SK-N-SH (cell line): ENCODE results near the gene UBE3B. TPM values are rescaled to one million over a fixed set of nuclear protein-coding genes. Genes with fewer than 3 reads are reported as not detected.

ENCODE experiments used
- CTCF ChIA-PET: fragments of 300-600, 350-600 bp; formaldehyde crosslinking; extraction: SDS; loops from one replicate; lab custom pipeline; 2021; lab: Yijun Ruan, JAX
- POLR2A ChIA-PET: fragments of 350-600 bp; sonication (Branson Sonifier 250); formaldehyde crosslinking; extraction: SDS; loops from one replicate; lab custom pipeline; 2020; ENCODE audit warnings: antibody characterized with exemption, inconsistent platforms; lab: Yijun Ruan, JAX
- DNase-seq: peaks from one replicate; pipeline ENCODE4 v3.0.0; 2012
- H2AFZ ChIP-seq: fragments of 200-600 bp; sonication (generic); 2 replicates; pipeline ENCODE4 v1.8.1; 2016; ENCODE audit warnings: antibody characterized with exemption, mild to moderate bottlenecking, low read depth
- H3F3A ChIP-seq: fragments of 200-600 bp; sonication (generic); replicated peaks from 2 replicates; pipeline ENCODE3; 2016; ENCODE audit warnings: antibody characterized with exemption, mild to moderate bottlenecking; ENCODE audit not compliant: insufficient read depth
- H3K27ac ChIP-seq, 2 experiments: fragments of 200-500 bp in 1 of 2; fragments of 200-600 bp in 1 of 2; sonication (Bioruptor generic) in 1 of 2; sonication (generic), shearing (Covaris generic) in 1 of 2; 2 replicates each; pipeline versions ENCODE4 v1.5.1 to v1.6.1; 2014 to 2016; ENCODE audit warnings: low read depth in 2 of 2, inconsistent platforms in 1 of 2, low read length in 1 of 2, mild to moderate bottlenecking in 1 of 2, mixed read lengths in 1 of 2
- H3K27me3 ChIP-seq: fragments of 200-600 bp; sonication (generic), shearing (Covaris generic); 2 replicates; pipeline ENCODE4 v1.6.1; 2016; ENCODE audit warnings: mixed run types; ENCODE audit not compliant: insufficient read depth
- H3K36me3 ChIP-seq, 2 experiments: fragments of 200-500 bp in 1 of 2; fragments of 200-600 bp in 1 of 2; sonication (Bioruptor generic) in 1 of 2; sonication (generic) in 1 of 2; replicated peaks in 1 of 2; 2 replicates each; pipeline versions ENCODE3 to v1.5.1; 2014 to 2016; ENCODE audit warnings: low read length in 1 of 2, mild to moderate bottlenecking in 1 of 2; ENCODE audit not compliant: insufficient read depth in 2 of 2, control insufficient read depth in 1 of 2
- H3K4me1 ChIP-seq, 2 experiments: fragments of 200-500 bp in 1 of 2; fragments of 200-600 bp in 1 of 2; sonication (Bioruptor generic) in 1 of 2; sonication (generic), shearing (Covaris generic) in 1 of 2; 2 replicates each; pipeline versions ENCODE4 v1.5.1 to v1.6.1; 2014 to 2016; ENCODE audit warnings: low read depth in 1 of 2, low read length in 1 of 2, mixed run types in 1 of 2; ENCODE audit not compliant: insufficient read depth in 2 of 2, control insufficient read depth in 1 of 2
- H3K4me2 ChIP-seq: fragments of 200-600 bp; sonication (generic), shearing (Covaris generic); 2 replicates; pipeline ENCODE4 v1.6.1; 2017; ENCODE audit warnings: mixed run types
- H3K4me3 ChIP-seq, 2 experiments: fragments of 200-500 bp in 1 of 2; fragments of 200-600 bp in 1 of 2; sonication (Bioruptor generic) in 1 of 2; sonication (generic), shearing (Covaris generic) in 1 of 2; 2 replicates each; pipeline versions ENCODE4 v1.5.1 to v1.8.1; 2014 to 2016; ENCODE audit warnings: low read depth in 2 of 2, inconsistent platforms in 1 of 2, low read length in 1 of 2, mild to moderate bottlenecking in 1 of 2, mixed read lengths in 1 of 2, moderate library complexity in 1 of 2
- H3K79me2 ChIP-seq: fragments of 200-600 bp; sonication (generic); 2 replicates; pipeline ENCODE4 v1.8.1; 2017; ENCODE audit warnings: mild to moderate bottlenecking; ENCODE audit not compliant: insufficient read depth
- H3K9ac ChIP-seq: fragments of 200-600 bp; sonication (generic); 2 replicates; pipeline ENCODE4 v1.6.1; 2017; ENCODE audit warnings: mixed run types
- H3K9me2 ChIP-seq: fragments of 200-600 bp; sonication (generic); 2 replicates; pipeline ENCODE4 v1.6.1; 2017; ENCODE audit warnings: mixed run types
- H3K9me3 ChIP-seq: fragments of 200-600 bp; sonication (generic); 2 replicates; pipeline ENCODE4 v1.6.1; 2017; ENCODE audit warnings: mixed run types, mild to moderate bottlenecking, moderate library complexity
- H4K20me1 ChIP-seq: fragments of 200-600 bp; sonication (generic); 2 replicates; pipeline ENCODE4 v1.6.1; 2017; ENCODE audit warnings: mild to moderate bottlenecking, mixed run types; ENCODE audit not compliant: insufficient read depth
- CHD2 ChIP-seq: fragments of 150-350 bp; IDR thresholded peaks from 2 replicates; pipeline ENCODE4 v1.6.1; 2018; ENCODE audit warnings: low read length; ENCODE audit not compliant: partially characterized antibody
- CTCF ChIP-seq: fragments of 200-600 bp; sonication (generic); IDR thresholded peaks from 2 replicates; pipeline ENCODE4 v1.6.1; 2017; ENCODE audit warnings: antibody characterized with exemption, mild to moderate bottlenecking, moderate library complexity
- ELF1 ChIP-seq: IDR thresholded peaks from 2 replicates; pipeline ENCODE4 v1.4.0; 2012
- EZH2phosphoT487 ChIP-seq: fragments of 200-600 bp; sonication (generic); IDR thresholded peaks from 2 replicates; pipeline ENCODE4 v1.6.1; 2017; ENCODE audit warnings: low read depth, mixed run types, mild to moderate bottlenecking, antibody characterized with exemption, moderate library complexity, borderline replicate concordance
- FOXM1 ChIP-seq: IDR thresholded peaks from 2 replicates; pipeline ENCODE4 v1.4.0; 2012; ENCODE audit warnings: low read depth, mild to moderate bottlenecking
- GABPA ChIP-seq: IDR thresholded peaks from 2 replicates; pipeline ENCODE4 v1.4.0; 2012; ENCODE audit warnings: low read depth, mild to moderate bottlenecking
- IRF3 ChIP-seq: fragments of 150-350 bp; IDR thresholded peaks from 2 replicates; pipeline ENCODE4 v1.6.1; 2016; ENCODE audit warnings: mild to moderate bottlenecking, low read depth, low read length
- JUND ChIP-seq: IDR thresholded peaks from 2 replicates; pipeline ENCODE4 v1.4.0; 2012
- MAX ChIP-seq: IDR thresholded peaks from 2 replicates; pipeline ENCODE4 v1.4.0; 2012; ENCODE audit warnings: low read depth
- MEF2A ChIP-seq: IDR thresholded peaks from 2 replicates; pipeline ENCODE4 v1.4.0; 2012; ENCODE audit warnings: low read depth, borderline replicate concordance
- MXI1 ChIP-seq: IDR thresholded peaks from 2 replicates; pipeline ENCODE4 v1.6.1; 2012; ENCODE audit warnings: mild to moderate bottlenecking, low read depth, low read length, improper control_type of control experiment
- PBX3 ChIP-seq: IDR thresholded peaks from 2 replicates; pipeline ENCODE4; 2012
- RAD21 ChIP-seq: IDR thresholded peaks from 2 replicates; pipeline ENCODE4 v1.6.1; 2012; ENCODE audit warnings: mild to moderate bottlenecking, low read length
- RCOR1 ChIP-seq: fragments of 150-350 bp; IDR thresholded peaks from 2 replicates; pipeline ENCODE4 v1.6.1; 2017; ENCODE audit warnings: antibody characterized with exemption, low read length
- SMC3 ChIP-seq: IDR thresholded peaks from 2 replicates; pipeline ENCODE4 v1.6.1; 2012; ENCODE audit warnings: low read depth, low read length, improper control_type of control experiment
- TCF12 ChIP-seq: IDR thresholded peaks from 2 replicates; pipeline ENCODE4 v1.4.0; 2012
- TEAD4 ChIP-seq: IDR thresholded peaks from 2 replicates; pipeline ENCODE4 v1.4.0; 2012; ENCODE audit warnings: mild to moderate bottlenecking, borderline replicate concordance; ENCODE audit not compliant: insufficient read depth
- USF1 ChIP-seq: IDR thresholded peaks from 2 replicates; pipeline ENCODE4 v1.4.0; 2012; ENCODE audit warnings: low read depth, borderline replicate concordance
- YY1 ChIP-seq: IDR thresholded peaks from 2 replicates; pipeline ENCODE4 v1.4.0; 2012; ENCODE audit warnings: low read depth, mild to moderate bottlenecking
- WGBS: methylation state at CpG from one replicate; pipeline ENCODE4 v1.1.6; 2017; ENCODE audit warnings: low lambda C conversion rate; 5-methylcytosine and 5-hydroxymethylcytosine counted together
- polyA plus RNA-seq, 3 experiments: library from polyadenylated mRNA; depleted of rRNA; stranded (reverse); fragments of >200 nt; gene quantifications; 2 replicates each; pipeline ENCODE4 v1.2.3, GENCODE V29; 2012

The UBE3B gene
- polyA plus RNA-seq, 1 of the 3 experiments (the other 2 are of a cell fraction): 28.6 TPM

GRCh38 chr12:109494348-109494881, 17.0 kb downstream of the UBE3B start:
- Histone ChIP-seq H3K79me2 (no peaks in the 10 kb centered on the region), H3K9me3 (no peaks in the 10 kb centered on the region), H2AFZ (no peak overlapping the region), H3K4me3 (no peak overlapping the region), H3K9ac (no peak overlapping the region), H3K36me3 (peaks cover 34 to 77% of the 10 kb centered on the region in 2 experiments), H3K4me2 (no peak overlapping the region), H4K20me1 (no peaks in the 10 kb centered on the region), H3K27me3 (no peaks in the 10 kb centered on the region), H3F3A (no peaks in the 10 kb centered on the region), H3K9me2 (no peaks in the 10 kb centered on the region), H3K4me1 (no peaks in the 10 kb centered on the region), H3K27ac (no peak overlapping the region)
- POLR2A ChIA-PET: no interaction called here
- DNase-seq: no peak
- no peak for TF ChIP-seq TCF12
- TF ChIP-seq EZH2phosphoT487: no peak
- no peak for TF ChIP-seq IRF3
- no peak for TF ChIP-seq GABPA
- TF ChIP-seq ELF1: no peak
- TF ChIP-seq FOXM1: no peak
- no peak for TF ChIP-seq MEF2A
- TF ChIP-seq RAD21: no peak
- no peak for TF ChIP-seq JUND
- no peak for TF ChIP-seq CTCF
- no peak for TF ChIP-seq CHD2
- TF ChIP-seq TEAD4: no peak
- no peak for TF ChIP-seq YY1
- TF ChIP-seq SMC3: no peak
- CTCF ChIA-PET: interaction anchor here (0.8 to 2.4 kb wide), 5 partner anchors 13 to 281 kb away, joined by 3 to 9 read pairs (median 3); no protein-coding TSS in a partner anchor
- WGBS: 91% methylated on average over 7 of the region's 7 CpGs

GRCh38 chr12:109495012-109495411, 17.6 kb downstream of the UBE3B start:
- H3K9ac ChIP-seq: no peak overlapping the region
- no peaks in the 10 kb centered on the region for H3K9me3 ChIP-seq
- no peaks in the 10 kb centered on the region for H4K20me1 ChIP-seq
- no peaks in the 10 kb centered on the region for H3K79me2 ChIP-seq
- ChIA-PET CTCF (interaction anchor here (1.7 to 2.4 kb wide), 2 partner anchors 13 to 67 kb away, joined by 4 to 9 read pairs; no protein-coding TSS in a partner anchor), POLR2A (no interaction called here)
- peaks cover 31 to 77% of the 10 kb centered on the region in 2 experiments for H3K36me3 ChIP-seq
- H3K4me1 ChIP-seq: no peaks in the 10 kb centered on the region
- H3K27ac ChIP-seq: no peak overlapping the region
- H3K4me3 ChIP-seq: no peak overlapping the region
- no peaks in the 10 kb centered on the region for H3F3A ChIP-seq
- H3K9me2 ChIP-seq: no peaks in the 10 kb centered on the region
- no peak overlapping the region for H2AFZ ChIP-seq
- H3K27me3 ChIP-seq: no peaks in the 10 kb centered on the region
- H3K4me2 ChIP-seq: no peak overlapping the region
- DNase-seq: no peak
- TF ChIP-seq GABPA: no peak
- no peak for TF ChIP-seq CTCF
- no peak for TF ChIP-seq IRF3
- no peak for TF ChIP-seq YY1
- no peak for TF ChIP-seq MXI1
- no peak for TF ChIP-seq PBX3
- TF ChIP-seq FOXM1: no peak
- TF ChIP-seq TCF12: no peak
- TF ChIP-seq CHD2: no peak
- TF ChIP-seq MAX: no peak
- TF ChIP-seq RCOR1: no peak
- no peak for TF ChIP-seq USF1
